GM18951 (cell line): ENCODE measurements around the gene PHIP.

Experiments
- POLR2A ChIP-seq: IDR thresholded peaks from 4 replicates; pipeline ENCODE4 v1.6.1; 2011; ENCODE audit warnings: mild to moderate bottlenecking; ENCODE audit not compliant: insufficient read length, insufficient read depth; ENCODE audit errors: extremely low read depth
- in situ Hi-C: fragments of 300-500 bp; cut with MboI; formaldehyde crosslinking; loops from one replicate; pipeline ENCODE4 v1.12.0; 2022; ENCODE audit warnings: low sequenced_read_pairs, mixed read lengths, inconsistent platforms; ENCODE audit not compliant: unreplicated experiment

PHIP gene

GRCh38 chr6:79077715-79078074 is 359 bp downstream of the PHIP start:
- in situ Hi-C loops, result no loop called here
- no peak for TF ChIP-seq POLR2A

DNA sequence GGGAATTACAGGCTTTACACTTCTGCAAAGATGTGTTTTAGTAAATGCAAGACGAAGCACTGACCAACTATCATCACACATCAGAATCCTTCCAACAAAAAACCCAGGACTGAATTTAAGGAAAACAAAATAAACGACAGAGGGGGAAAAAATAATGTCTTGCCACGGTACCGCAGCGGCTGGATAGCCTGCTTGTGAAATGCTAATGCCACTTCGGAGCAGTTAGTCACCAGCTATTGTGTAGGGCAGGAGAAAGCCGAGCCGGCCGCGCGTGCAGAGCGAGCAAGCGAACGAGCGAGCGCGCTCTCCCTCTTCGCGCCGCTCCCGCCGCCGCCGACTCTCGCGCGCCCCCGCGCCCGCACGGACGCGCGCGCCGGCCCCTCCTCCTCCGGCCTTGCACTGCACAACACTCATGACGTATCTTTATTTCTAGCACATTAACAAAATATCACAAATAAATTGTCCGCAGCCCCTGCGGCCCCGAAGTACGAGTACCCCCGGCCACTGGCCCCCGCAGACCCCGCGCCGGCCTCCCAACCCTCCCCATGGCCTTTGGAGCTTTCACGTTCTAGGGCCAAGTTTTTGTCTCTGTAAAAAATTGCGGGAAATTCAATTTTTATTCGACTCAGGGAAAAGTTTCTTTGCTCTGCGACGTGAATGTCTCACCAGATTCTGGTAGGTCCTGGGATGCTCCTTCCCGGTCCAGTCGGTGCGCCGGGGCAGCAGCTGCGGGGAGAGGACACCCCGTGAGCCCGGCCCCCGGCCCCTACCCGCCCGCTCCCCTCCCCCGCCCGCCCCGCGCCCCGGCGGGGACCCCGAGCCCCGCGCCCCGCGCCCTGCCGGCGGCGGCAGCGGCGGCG is 1.0 kb downstream of the PHIP start:
- in situ Hi-C loops, result no loop called here
- TF ChIP-seq POLR2A, result peak; percentile 36

GRCh38 chr6:79076160-79076559 is 1.9 kb downstream of the PHIP start:
- in situ Hi-C loops, result no loop called here
- no peak for TF ChIP-seq POLR2A

DNA sequence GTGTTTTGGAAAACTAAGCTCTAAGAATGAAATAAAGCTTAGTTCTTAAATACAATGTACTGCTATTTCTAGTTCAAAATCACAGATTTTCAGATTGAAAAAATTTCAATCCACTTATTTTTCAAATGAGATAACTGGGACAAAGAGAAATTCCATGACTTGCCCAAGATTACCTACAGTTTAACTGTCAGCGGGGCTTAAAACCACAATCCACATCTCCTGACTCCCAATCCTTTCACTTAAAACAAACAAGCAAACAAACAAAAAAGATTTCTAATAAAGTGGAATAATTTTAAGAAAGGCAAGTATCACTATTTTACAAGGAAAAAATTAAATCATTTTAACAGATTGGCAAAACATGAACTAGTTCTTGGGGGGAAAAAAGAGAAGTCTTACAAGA is 4.2 kb downstream of the PHIP start:
- in situ Hi-C loops, result no loop called here
- no peak for TF ChIP-seq POLR2A

DNA sequence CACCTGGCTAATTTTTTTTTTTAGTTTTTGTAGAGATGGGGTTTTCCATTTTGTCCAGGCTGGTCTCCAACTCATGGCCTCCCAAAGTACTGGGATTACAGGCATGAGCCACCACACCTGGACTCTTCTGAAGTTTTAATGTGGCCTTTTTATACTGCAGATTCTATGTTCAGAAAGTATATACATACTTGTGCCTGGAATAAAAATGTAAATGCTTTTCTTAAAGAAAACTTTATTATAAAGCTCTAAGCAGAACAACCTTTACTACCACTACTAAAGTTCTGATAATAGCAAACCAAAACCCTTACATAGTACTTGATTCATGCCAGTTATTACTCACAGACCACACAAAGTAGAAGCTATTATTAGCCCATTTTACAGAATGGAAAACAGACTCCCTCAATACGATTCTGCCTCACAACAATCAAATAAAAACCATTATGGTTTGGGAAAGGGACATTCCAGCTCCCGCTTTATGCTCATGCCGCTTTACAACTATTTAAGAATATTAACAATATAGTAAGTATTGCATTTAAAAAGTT is 5.3 kb downstream of the PHIP start:
- in situ Hi-C loops, result no loop called here
- TF ChIP-seq POLR2A, result no peak

GRCh38 chr6:79071547-79071946 is 6.5 kb downstream of the PHIP start:
- in situ Hi-C loops, result no loop called here
- TF ChIP-seq POLR2A, result no peak

- in situ Hi-C loops, result no loop called here
- TF ChIP-seq POLR2A, result no peak
These were observed 7.7 kb downstream of the PHIP start for GRCh38 chr6:79070206-79070825.

DNA sequence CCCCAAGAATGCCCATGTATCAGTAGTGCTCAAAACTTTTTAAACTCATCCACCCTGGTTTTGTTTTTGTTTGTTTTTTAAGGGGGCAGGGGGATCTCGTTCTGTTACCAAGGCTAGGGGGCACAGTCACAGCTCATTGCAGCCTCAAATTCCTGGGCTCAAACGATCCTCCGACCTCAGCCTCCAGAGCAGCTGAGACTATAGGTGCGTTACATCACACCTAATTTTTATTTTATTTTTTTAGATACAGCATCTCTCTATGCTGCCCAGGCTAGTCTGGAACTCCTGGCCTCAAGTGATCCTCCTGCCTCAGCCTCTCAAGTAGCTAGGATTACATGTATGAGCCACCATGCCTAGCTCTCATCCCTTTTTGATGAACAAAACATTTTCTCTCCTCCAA is 11.2 kb downstream of the PHIP start:
- in situ Hi-C loops, result no loop called here

GRCh38 chr6:79066330-79066729 is 11.7 kb downstream of the PHIP start:
- TF ChIP-seq POLR2A, result no peak
- in situ Hi-C loops, result no loop called here

More for the DNA sequence above, 11.2 kb downstream of the PHIP start:
- no peak for TF ChIP-seq POLR2A

GRCh38 chr6:79065232-79065631 is 12.8 kb downstream of the PHIP start:
- TF ChIP-seq POLR2A, result no peak
- in situ Hi-C loops, result no loop called here

- TF ChIP-seq POLR2A, result no peak
- in situ Hi-C loops, result no loop called here
These were observed 13.4 kb downstream of the PHIP start for GRCh38 chr6:79064635-79065034.

GRCh38 chr6:79062708-79063107 is 15.3 kb downstream of the PHIP start:
- no peak for TF ChIP-seq POLR2A
- in situ Hi-C loops, result no loop called here

DNA sequence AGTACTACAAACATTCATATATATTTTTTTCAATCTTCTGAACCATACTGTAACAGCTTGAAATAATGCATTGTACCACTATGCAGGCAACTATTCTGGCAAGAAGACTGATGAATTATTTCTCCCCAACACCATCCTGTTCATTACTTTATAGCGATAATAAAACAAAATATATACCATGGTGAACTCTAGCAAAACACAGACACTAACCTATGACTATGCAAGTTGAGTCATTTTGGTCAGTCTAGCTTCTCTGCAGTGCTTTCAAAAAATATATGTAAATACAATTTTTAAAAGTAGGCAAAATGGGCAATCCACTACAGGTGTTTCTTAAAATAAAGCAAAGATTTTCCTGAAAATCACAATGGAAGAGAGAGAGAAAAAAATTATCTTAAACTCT is 20.3 kb downstream of the PHIP start:
- in situ Hi-C loops, result no loop called here
- no peak for TF ChIP-seq POLR2A

GRCh38 chr6:79056226-79056625 is 21.8 kb downstream of the PHIP start:
- in situ Hi-C loops, result no loop called here
- TF ChIP-seq POLR2A, result no peak
